MM.1S (cell line): ENCODE results near the gene PRKCE.

ENCODE experiments used
- EZH2 ChIP-seq: fragments of 300-600 bp; sonication (generic); optimal IDR thresholded peaks from 2 replicates; pipeline ENCODE3; 2017; ENCODE audit warnings: low read depth, mild to moderate bottlenecking, antibody characterized with exemption, low read length, mixed read lengths
- EZH2phosphoT487 ChIP-seq: fragments of 300-600 bp; sonication (generic); IDR thresholded peaks from 2 replicates; pipeline ENCODE4 v1.6.1; 2018; ENCODE audit warnings: antibody characterized with exemption, low read length
- TF ChIP-seq, protein P1 (sequence below): fragments of 300-600 bp; sonication (generic); IDR thresholded peaks from 2 replicates; pipeline ENCODE4 v1.5.1; 2016; ENCODE audit warnings: antibody characterized with exemption, low read length, mixed read lengths

DNA sequence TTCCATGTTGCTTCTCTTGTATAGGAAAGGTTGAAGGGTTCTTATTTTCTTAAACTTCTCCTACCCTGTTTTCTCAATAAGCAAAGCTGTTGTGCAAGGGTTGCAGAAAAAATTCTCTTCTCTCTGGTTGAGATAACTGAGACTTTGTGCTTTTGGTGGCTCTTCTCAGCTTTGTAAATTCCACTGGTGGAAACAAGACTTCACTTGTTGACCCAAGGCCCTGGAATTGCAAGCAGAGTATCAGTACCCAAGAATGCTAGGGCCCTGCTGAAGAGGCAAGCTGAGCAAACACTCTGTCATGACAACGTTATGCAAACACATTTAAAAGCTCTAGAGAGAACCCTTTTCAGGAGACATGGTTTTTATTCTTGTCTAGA, 351.0 kb downstream of the PRKCE start:
- TF ChIP-seq, protein P1, sequence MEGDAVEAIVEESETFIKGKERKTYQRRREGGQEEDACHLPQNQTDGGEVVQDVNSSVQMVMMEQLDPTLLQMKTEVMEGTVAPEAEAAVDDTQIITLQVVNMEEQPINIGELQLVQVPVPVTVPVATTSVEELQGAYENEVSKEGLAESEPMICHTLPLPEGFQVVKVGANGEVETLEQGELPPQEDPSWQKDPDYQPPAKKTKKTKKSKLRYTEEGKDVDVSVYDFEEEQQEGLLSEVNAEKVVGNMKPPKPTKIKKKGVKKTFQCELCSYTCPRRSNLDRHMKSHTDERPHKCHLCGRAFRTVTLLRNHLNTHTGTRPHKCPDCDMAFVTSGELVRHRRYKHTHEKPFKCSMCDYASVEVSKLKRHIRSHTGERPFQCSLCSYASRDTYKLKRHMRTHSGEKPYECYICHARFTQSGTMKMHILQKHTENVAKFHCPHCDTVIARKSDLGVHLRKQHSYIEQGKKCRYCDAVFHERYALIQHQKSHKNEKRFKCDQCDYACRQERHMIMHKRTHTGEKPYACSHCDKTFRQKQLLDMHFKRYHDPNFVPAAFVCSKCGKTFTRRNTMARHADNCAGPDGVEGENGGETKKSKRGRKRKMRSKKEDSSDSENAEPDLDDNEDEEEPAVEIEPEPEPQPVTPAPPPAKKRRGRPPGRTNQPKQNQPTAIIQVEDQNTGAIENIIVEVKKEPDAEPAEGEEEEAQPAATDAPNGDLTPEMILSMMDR: no peak
- TF ChIP-seq EZH2 (no peak), EZH2phosphoT487 (no peak)
